ENCODE data around the gene EXOC4.
"Not testable (repeated sequence)": the region's sequence is repeated elsewhere in the genome, so short reads cannot be mapped to it uniquely, and the experiment has no call there.

EXOC4 gene

DNA sequence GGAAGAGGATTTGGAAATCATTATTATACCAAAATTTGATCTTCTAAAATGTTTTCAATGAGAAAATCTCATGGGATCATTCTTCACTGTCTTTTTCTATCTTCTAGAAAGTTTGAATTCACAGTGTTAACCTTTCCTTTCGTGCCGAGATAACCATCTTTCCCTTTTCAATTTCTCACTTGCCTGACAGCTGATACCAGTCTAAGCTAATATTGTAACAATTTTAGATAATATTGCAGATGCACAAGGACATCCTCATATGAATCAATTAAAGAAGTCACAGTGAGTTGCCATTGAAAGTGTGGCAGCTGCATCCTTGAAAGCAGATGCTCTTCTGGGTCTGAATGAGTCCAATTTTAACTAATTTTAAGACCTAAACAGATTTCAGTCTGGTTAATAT lies 734.7 kb downstream of the EXOC4 start:
- DNase-seq (ENCODE audit: low read depth), result no peak

DNA sequence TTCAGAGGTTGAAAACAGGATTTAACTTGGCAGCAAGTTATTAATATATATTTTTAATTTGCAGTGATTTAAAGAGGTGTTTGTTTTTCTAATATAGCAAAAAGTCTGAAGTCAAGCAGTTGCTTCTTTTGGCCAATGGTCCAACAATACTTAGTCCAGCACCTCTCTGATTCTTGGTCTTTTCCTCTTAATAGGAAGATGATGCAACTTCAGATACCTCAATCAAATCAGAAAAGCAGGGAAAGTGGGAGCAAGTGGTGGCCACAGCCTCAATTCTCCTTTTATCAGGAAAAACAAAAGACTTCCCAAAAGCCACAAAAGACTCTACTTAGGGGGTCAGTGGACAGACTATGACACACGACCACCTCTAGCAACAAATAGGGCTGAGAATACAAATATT lies 740.7 kb downstream of the EXOC4 start:
- no peak for DNase-seq (ENCODE audit: low read depth)

DNA sequence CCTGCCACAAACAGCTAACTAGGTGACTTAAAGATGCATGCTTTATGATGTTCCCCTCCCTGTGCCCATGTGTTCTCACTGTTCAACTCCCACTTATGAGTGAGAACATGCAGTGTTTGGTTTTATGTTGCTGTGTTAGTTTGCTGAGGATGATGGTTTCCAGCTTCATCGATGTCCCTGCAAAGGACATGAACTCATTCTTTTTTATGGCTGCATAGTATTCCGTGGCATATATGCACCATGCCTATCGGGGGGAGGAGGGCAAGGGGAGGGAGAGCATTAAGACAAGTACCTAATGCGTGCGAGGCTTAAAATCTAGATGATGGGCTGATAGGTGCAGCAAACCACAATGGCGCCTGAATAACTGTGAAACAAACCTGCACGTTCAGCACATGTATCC lies 741.2 kb downstream of the EXOC4 start:
- not testable (repeated sequence) for DNase-seq (ENCODE audit: low read depth)

GRCh38 chr7:133997463-133997862 lies 744.6 kb downstream of the EXOC4 start:
- DNase-seq (ENCODE audit: low read depth), result no peak

DNA sequence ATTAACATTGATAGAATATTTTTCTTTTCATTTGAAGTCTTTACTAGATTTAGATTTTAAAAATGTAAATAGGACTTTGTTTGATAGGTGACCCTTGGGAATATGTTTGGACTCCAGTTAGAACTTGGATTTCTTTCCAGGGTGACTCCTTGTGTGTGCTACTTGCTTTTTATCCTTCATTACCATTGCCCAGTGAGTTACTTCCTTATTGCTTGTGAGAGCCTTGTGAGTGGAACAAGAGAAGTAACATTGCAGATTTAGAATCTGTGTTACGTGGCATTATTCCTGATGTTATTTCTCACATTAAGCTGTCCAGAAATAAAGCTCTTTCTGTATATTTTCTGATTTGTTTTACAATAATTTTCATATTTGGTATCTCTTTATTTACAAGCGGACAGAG lies 746.3 kb downstream of the EXOC4 start:
- no peak for DNase-seq (ENCODE audit: low read depth)

DNA sequence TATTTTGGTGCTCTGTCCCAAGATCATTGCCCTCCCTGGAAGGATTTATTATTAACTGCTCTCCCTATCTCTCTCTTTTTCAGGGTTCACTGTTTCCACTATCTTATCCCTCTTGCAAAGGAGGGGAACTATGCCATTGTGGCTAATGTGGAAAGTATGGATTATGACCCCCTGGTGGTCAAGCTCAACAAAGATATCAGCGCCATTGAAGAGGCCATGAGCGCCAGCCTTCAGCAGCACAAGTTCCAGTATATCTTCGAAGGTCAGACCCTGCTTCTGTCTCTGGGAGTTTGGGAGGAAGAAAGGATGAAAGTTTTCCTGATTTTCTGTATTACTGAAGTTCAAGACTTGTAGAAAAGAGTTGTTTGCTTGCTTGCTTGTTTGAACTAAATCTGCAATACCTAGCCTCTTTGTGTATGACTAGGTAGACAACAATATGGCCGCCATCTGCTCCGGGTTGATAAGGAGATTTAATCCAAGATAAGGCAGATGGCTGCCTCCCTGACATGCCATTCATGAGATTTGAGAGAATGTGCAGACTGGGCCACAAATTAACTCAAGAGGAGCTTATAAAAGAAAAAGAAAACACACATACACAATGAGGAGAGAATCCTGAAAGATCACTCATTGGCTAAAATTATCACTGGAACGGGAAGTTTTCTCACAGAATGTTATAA lies 752.1 kb downstream of the EXOC4 start:
- DNase-seq (ENCODE audit: low read depth), result no peak

- no peak for DNase-seq (ENCODE audit: low read depth)
Observed at GRCh38 chr7:134009314-134010110, 756.6 kb downstream of the EXOC4 start.

DNA sequence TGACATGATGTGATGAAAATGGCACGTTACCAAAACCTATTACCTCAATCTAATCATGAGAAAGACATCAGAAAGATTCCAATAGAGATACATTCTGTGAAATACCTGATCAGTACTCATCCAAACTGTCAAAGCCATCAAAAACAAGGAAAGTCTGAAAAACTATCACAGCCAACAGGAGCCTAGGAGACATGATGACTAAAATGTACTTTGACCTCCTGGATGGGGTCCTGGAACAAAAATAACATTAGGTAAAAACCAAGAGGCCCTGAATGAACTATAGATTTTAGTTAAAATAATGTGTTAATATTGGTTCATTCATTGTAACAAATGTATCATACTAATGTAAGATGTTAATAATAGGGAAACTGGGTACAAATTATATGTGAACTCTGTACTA lies 760.4 kb downstream of the EXOC4 start:
- DNase-seq (ENCODE audit: low read depth), result no peak

DNA sequence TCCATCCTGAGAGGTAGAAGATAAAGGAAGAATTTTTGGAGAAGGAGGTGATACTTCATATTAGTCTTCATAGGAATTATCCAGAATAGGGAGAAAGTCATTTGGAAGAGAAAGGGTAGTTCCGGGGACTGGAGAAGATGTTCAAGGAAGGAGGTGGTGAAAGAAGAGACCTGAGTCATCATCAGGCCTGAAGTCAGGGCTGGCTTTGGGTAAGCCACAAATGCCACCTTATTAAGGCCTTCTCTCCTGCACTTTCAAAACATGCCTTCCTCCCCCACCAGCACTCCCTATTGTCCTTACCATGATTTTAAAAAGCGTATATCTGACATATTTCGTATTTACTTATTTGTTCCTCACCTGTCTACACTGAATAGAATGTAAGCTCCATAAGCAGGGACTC lies 762.1 kb downstream of the EXOC4 start:
- DNase-seq (ENCODE audit: low read depth), result no peak

DNA sequence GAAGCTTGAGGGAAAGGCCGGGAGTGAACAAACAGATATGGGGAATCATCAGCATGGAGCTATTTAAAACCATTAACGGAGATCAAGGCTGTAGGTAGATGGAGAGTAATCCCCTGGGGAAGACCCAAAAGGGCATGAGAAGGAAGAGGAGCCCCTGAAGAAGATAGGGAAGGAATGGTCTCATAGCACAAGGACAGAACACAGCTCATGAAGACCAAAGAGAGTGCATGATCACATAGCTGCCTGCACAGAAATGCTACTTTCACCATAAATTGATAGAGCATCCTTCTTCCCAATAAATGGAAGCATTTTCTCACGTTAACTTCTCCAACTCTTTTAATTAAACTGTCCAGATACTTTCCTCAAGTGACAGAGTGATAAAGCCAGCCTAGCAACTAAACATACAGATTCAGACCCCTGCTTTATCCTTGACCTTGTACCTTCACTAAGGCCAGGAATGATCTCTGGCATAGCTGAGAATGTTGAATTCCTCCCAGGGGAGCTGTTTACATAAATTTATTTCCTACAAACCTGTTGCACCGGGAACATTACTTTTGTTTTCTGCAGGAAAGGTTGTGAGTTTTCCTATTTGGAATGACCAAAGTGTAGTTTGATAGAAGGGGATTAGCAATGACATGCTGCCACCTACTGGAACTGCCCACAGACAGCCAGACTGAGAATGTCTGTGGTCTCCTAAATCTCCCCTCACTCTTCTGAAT lies 763.5 kb downstream of the EXOC4 start:
- no peak for DNase-seq (ENCODE audit: low read depth)

DNA sequence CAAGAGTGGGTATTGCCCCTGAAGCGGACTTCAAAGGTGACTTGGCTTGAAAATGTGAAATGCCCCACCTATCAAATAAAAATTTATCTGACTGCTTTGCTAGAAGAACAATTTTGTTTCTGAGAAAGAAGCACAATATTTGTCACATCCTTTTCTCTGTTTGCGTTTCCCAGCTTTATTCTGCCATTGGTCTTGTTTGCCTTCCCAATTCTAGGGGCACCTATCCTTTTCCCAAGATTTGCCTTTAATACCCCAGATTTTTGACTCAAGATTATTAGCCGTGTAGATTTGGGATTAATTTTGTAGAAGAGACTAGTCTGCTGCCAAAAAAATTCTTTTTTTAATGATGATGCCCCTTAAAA lies 764.0 kb downstream of the EXOC4 start:
- DNase-seq (ENCODE audit: low read depth), result no peak

DNA sequence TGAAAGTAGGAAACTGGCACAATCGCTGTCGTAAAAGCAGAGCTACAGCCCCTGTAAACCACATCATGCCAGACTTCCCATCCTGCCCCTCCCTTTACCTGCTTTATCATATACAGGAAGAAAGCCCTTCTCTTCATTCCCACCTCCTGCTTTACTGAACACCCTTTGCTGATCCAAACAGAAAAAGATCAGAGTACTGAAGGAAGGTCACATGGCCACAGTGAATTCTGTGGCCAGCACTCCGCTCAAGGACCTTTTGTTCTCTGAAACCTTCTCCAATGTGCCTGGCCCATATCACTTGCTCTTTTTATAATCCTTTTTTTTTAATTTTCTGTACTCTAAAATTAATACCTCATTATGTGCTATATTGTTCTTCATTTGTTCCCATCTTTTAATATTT lies 765.4 kb downstream of the EXOC4 start:
- no peak for DNase-seq (ENCODE audit: low read depth)

GRCh38 chr7:134019251-134019650 lies 766.4 kb downstream of the EXOC4 start:
- no peak for DNase-seq (ENCODE audit: low read depth)

DNA sequence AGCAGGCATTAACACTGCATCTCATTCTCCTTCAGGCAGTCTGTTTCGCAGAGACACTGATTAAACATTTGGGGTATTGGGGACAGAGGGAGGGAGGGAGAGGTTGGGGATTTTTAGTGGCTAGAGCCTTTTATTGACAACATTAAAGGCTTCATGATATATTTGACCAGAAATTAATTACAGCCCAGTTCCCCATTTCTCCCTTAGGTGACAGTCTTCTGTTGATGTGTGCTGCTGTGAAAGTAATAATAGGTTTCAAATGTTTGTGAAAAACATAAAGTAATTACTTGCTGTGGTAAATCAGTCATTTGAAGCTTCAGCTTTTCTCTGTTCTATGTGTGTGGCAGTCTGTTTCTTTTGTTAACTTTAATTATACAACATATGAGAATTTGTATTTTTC lies 769.0 kb downstream of the EXOC4 start:
- no peak for DNase-seq (ENCODE audit: low read depth)

DNA sequence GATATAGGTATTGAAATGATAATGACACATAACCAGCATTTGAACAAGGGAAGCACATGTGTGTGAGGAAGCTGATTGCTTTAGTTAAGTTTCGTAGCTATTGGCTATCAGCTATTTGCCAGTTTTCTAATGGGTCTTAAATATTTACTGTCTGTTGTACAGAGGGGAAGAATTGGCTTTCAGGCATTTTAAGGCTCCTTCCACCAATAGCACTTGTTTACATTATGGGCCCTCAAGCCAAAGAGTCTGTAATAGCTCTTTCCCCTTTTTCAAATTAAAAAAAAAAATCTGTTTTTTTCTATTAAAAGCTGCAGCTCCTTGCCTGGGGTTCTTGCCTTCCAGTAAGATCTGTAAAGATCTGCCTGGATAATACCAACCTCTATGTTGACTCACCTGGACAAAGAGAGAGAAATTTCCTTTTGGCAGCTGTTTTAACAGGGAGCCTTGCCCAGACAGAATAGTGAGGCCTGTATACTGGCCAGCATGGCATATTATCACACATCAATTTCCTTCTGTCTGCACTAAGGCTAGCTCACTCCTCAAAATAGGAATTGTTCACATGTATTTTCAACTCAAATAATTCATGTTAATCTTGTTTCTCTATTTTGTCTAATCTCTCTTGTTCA lies 769.5 kb downstream of the EXOC4 start:
- DNase-seq (ENCODE audit: low read depth), result no peak

DNA sequence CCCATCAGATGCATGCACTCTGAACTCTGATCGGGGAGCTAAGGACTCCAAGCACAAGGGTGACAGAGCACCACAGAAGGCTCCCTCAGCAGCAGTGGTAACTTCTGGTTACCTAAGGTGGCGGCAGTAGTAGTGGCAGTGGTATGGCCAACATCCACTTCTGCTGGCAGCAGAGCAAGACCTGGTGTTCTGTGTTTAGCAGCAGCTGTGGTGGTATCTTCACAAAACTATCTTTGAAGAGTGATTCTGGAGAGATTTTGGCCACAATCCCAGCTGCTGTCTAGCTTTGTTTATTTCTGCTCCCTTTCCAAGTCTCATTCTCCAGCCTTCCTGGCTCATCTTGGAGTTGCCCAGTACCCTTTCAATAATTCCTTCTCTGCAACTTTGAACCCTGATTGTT lies 771.9 kb downstream of the EXOC4 start:
- DNase-seq (ENCODE audit: low read depth), result no peak

GRCh38 chr7:134028853-134029252 lies 776.0 kb downstream of the EXOC4 start:
- DNase-seq (ENCODE audit: low read depth), result no peak

- DNase-seq (ENCODE audit: low read depth), result no peak
Observed at GRCh38 chr7:134029743-134030142, 776.9 kb downstream of the EXOC4 start.

- DNase-seq (ENCODE audit: low read depth), result no peak
Observed at GRCh38 chr7:134030460-134030865, 777.6 kb downstream of the EXOC4 start.

DNA sequence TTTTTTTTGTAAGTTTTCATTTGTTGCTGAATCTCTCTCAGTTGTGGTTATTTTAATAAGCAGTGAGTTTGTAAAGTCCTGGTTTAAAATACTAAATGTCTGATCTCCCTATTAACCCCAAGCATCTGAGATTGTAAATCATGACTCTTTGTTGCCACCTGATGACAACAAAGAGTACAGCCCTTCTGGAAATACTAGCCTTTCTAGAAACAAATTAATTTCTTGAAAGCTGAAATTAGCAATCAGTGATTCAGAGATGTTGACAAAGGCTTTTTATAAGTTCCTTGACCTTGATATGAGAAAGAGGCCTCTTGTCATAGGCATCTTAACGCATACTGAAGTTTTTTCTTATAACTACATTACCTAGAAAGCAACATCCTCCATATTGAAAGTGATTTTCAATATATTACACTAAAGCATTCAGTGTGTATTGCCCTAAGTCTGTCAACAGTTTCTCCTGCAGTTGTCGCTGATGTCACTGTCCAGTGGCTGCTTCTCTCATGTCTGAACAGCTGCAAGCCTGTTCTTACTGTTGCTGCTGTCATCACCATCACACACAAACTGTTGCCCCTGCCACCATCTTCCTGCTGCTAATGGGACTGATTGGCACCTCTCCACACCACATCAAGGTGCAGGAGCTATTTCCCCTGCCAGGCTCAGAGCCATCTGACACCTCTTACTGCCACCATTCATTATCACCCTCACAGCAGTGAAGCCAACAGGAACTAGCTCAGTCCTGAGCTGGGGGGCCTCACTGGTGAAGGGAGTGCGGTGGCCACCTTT lies 779.1 kb downstream of the EXOC4 start:
- DNase-seq (ENCODE audit: low read depth), result no peak

DNA sequence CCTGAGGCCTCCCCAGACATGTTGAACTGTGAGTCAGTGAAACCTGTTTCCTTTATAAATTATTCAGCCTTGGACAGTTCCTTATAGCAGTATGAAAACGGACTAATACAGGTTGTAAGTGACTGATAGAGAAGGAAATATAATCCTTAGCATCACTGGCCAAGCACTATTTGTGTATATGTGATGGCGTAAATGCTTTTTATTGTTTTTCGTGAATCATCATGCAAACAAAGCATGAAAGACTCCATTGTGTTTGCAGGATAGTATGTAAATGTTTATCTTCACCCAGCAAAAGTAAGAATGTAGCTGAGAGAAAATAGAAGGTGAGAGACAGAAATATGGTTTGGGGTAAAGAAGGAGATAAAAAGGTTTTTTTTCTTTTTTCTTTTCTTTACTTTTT lies 781.8 kb downstream of the EXOC4 start:
- no peak for DNase-seq (ENCODE audit: low read depth)

DNA sequence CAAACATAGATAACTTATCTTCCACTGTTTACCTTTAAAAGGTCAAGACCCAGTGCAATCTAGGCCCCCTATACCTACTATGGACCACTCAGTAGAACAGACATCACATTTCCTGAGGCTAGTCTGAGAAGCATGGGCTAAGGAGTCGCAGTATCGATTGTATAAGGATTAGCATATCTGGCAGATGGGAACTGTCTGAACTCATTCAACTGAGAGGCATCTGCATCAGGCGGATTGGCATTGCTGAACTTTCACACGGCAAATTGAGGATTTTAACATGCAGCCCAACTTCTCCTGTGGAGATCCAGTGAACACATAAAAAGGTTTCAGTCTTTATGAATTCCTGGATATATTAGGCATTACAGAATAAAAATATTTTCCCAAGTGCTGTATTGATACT lies 785.1 kb downstream of the EXOC4 start:
- DNase-seq (ENCODE audit: low read depth), result no peak

Data from activated gamma-delta T cell treated with anti-CD3 and anti-CD28 coated beads, Interleukin-2, amount 50 U/mL, for 16 hours (primary cell).